Measurements from ENCODE around the gene QPCT.
"Not testable (repeated sequence)": the region's sequence is repeated elsewhere in the genome, so short reads cannot be mapped to it uniquely, and the experiment has no call there.

The QPCT gene

DNA sequence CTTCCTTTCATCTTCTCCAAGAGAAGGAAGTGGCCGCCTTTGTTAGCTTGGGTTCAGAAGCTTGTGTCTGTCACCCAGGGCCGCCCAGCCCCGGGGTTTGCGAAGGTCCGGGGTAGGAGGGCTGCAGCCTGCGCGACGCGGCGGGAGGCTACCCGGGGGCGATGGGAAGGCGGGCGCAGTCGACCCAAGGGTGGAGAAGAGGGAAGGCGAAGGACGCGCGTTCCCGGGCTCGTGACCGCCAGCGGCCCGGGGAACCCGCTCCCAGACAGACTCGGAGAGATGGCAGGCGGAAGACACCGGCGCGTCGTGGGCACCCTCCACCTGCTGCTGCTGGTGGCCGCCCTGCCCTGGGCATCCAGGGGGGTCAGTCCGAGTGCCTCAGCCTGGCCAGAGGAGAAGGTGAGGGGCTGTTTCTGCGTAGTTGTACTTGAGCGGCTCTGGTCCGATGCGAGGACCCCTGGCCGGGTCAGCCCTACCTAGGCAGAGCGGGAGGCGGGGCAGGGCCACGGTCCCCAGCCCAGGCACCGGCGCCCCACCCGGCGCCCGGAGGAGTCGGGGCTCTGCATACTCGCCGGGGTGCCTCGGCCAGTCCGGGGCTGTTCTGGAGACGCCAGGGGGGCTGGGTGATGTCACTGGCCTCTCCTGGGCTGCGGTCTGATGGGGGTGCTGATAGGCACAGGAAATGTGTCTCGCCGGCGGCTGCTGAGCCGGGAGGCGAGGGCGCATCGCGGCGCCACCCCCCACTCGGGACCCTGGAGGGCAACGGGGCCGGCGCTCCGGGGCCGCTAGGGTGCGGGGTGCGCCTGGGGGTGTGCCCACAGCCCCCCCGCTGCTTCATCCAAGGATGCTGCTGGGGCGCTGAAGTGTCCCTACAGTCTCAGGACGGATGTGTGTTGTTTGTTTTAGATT is at the start of gene QPCT:
Gene QPCT (plus strand): TSS at position 178 of the 909 bp plus-strand sequence. CDS start 102 bp downstream, at position 280.
- DNase-seq (ENCODE audit: low read depth), result peak; percentile 65

DNA sequence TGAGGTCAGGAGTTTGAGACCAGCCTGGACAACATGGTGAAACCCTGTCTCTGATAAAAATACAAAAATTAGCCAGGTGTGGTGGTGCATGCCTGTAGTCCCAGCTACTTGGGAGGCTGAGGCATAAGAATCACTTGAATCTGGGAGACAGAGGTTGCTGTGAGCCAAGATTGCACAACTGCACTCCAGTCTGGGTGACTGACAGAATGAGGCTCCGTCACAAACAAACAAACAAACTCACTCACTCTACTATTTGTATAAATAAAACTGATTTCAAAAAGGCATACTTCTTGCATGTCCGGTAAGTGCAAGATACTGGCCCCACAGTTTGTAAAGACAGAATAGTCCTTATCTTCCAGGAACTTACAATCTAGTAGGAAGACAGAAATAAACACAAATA is 49.6 kb upstream of the QPCT start:
- not testable (repeated sequence) for DNase-seq (ENCODE audit: low read depth)

DNA sequence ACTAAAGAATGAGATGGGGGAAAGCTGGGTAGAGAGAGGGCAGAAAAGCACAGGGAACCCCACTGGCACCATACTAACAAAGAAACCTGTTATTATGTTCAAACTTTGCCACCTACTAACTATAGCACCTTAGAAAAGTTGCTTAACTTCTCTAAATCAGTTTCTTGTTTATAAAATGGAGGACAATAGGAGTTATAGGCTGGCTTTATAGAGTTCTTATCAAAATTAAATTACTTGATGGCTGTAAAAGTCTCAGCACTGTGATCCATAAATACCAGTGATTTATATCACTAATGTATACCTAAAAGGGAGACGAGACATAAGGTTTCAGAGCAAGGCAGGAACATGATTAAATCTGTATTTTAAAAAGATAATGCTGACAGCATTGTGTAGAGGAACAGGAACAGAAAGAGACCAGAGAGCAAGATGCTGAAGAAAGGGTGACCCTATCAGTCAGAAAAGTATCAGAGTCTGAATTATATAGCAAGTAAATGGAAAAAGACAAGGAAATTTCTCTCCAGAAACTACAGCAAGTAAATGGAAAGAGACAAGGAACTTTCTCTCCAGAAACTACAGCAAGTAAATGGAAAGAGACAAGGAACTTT is 48.9 kb upstream of the QPCT start:
- DNase-seq (ENCODE audit: low read depth), result no peak

DNA sequence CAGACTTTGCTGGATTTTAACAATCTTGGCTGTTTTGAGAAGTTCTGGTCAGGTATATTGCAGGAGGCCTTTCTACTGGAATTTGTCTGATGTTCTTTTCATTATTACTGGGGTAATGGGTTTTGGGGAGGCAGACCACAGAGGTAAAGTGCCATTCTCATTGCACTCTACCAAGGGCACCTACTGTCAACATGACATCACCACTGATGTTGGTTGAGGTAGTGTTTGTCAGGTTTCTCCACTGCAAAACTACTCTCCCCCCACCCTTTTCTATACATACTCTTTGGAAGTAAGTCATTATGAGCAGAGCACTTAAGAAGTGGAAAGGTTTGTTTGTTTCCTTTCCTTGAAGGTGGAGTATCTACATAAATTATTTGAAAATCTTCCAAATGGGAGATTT is 46.8 kb upstream of the QPCT start:
- no peak for DNase-seq (ENCODE audit: low read depth)

DNA sequence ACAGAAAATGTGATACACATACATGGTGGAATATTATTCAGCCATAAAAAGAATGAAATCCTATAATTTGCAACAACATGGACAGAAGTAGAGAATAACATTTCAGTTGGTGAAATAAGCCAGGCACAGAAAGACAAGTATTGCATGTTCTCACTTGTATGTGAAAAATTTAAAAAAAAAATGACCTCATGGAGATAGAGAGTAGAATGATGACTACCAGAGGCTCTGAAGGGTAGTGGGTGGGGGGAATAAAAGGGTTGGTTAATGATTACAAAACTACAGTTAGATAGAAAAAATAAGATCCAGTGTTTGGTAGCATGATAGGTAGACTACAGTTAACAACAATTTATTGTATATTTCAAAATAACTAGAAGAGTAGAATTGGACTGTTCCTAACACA is 44.3 kb upstream of the QPCT start:
- no peak for DNase-seq (ENCODE audit: low read depth)

DNA sequence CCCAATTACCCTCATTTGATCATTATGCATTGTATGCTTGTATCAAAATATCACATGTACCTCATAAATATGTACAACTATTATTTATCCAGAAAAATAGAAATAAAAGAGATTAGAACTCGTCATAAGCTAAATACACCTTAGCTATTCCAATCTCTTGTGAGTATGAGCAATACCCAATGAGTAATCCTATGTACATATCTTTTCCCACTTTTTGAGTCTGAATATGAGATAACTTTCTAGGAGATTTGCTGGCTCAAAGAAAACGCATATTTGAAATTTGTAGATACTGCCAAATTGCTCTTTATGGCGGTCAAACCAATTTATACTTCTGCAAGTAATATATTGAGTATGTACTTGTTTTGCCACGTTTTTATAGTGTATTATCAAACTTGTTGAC is 43.9 kb upstream of the QPCT start:
- no peak for DNase-seq (ENCODE audit: low read depth)

DNA sequence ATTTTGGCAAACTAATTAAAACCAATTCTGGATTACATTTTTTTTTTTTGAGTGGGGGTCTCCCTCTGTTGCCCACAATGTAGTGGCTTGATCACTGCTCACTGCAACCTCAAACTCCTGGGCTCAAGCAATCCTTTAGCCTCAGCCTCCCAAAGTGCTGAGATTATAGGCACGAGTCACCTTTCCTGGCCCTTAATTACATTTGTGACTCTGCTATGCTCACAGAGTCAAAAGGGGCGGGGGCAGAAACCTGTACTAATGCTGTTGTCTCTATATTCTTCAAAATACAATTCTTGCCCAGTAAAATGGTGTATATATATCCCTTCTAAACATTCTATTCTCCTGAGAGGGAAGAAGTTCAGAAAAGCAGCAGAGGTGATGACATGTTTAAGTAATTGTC is 43.0 kb upstream of the QPCT start:
- no peak for DNase-seq (ENCODE audit: low read depth)

DNA sequence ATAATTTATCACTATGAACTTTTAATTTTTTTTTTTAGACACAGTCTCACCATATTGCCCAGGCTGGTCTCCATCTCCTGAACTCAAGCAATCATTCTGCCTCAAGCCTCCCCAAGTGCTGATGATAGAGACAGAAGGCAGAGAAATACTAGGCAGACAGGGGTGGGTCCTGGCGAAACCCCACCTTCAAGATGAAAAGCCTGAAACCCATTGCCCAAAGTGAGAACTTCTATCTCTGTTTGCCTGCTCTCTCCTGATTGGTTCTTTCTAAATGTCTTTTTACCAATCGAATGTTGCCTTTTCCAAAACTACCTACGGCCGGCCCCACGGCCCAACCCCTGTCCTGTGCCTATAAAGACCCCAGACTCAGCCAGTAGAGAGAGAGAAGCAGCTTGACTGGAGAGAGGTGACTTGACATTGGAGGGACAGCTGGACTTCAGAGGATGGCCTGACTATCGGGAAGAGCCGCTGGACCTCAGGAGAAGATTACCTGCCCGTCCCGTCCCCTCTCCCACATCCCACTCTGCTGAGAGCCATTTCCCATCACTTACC is 41.7 kb upstream of the QPCT start:
- no peak for DNase-seq (ENCODE audit: low read depth)

DNA sequence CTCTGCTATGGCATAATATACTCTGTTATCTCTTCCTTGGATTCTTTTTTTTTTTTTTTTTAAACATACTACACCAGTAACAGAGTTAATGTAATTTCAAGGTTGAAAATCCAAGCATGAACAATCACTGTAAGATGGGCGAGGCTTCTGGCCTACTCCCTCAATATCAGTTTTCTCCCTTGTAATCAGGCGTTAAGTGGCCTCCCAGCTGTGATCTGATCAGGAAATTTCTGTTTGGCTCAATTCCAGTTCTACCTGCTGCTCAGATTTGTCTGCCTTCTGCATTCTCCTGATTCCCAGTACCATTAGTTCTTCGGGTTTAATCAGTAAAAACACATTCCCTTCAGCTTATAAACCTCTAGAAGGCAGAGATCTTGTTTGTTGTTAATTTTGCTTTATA is 38.4 kb upstream of the QPCT start:
- DNase-seq (ENCODE audit: low read depth), result no peak

DNA sequence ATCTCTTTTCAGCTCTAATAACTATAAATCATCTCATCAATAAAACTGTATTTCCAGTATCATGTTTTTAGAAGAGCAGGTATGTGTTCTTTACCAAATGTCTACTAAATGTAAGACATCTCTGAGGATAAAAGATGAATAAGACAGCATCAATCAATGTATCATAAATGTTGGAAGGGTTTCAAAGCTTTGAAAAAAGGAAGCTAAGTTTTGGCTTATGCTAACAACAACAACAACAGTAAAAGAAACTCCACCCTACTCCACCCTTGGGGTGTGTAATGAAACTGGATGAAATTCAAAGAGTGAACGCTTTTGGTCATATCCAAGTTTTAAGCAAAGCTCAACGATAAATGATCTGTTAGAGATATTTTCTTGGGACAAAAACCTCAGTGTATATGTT is 36.9 kb upstream of the QPCT start:
- no peak for DNase-seq (ENCODE audit: low read depth)

DNA sequence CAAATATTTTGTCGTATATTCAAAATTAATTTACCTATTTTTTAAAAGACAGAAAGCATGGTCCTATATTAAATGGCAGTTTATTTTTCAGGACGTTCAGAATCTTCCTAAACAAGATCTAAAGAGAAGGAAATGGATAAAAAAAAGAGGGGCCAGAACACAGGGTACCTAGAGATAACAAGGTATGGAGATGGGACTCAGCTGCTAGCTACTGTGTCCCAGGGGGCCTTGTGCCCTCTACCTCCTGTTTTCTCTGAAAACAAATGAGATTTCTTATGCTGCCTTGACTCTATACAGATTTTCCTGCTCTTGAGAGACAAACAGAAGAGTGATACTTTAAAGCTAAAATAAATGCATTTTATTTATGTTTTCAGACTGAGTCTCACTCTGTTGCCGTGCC is 29.1 kb upstream of the QPCT start:
- no peak for DNase-seq (ENCODE audit: low read depth)

DNA sequence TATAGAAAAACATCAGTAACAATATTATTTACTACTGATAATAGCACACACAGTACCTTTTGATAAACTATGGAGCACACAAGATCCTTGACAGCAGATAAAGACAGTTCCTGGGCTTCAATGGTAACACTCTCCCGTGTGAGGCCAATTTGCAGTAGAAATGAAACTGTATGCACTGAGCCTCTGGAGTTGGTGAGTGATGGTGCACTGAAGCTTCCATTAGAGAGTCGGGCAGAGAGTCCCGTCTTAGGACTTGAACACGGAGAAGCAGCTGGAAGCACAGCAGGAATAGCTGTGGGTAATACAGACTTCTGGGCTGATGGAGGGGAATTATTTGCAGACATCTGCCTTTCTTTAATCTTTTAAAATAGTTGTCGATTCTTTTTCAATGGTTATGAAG is 28.2 kb upstream of the QPCT start:
- DNase-seq (ENCODE audit: low read depth), result no peak

DNA sequence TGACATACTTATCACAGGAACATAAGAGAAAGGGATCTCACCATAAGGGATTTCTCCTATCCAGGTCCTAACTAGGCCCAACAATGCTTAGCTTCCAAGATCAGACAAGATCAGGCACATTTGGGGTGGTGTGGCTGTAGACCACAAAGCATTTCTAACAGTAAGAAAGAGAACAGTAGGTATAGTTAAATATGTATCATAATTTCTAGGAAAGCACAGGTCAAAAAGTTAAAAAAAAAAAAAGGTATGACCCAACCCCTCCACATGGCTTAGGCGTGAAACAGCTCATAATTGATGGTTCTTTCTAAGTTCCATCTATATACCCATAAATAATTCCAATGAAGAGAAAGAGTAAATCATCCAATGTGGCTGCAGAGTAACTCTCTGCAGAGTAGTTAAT is 26.7 kb upstream of the QPCT start:
- no peak for DNase-seq (ENCODE audit: low read depth)

DNA sequence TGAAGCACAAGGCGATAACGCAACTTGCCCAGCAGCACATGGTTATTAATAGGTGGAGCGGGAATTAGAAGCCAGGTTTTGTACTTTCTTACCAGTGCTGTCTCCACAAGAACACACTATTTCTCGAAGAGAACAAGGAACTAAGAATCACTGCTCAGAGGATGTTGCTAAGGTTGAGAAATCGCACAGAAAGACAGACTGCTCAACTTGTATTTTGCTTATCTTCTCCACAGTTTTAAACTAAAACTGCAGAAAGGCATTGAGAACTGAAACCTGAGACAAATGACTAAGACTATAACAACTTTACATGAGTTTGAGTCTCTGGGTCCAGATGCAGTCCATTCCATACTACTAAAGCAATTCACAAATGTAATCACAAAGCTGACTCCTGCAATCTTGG is 26.0 kb upstream of the QPCT start:
- no peak for DNase-seq (ENCODE audit: low read depth)

DNA sequence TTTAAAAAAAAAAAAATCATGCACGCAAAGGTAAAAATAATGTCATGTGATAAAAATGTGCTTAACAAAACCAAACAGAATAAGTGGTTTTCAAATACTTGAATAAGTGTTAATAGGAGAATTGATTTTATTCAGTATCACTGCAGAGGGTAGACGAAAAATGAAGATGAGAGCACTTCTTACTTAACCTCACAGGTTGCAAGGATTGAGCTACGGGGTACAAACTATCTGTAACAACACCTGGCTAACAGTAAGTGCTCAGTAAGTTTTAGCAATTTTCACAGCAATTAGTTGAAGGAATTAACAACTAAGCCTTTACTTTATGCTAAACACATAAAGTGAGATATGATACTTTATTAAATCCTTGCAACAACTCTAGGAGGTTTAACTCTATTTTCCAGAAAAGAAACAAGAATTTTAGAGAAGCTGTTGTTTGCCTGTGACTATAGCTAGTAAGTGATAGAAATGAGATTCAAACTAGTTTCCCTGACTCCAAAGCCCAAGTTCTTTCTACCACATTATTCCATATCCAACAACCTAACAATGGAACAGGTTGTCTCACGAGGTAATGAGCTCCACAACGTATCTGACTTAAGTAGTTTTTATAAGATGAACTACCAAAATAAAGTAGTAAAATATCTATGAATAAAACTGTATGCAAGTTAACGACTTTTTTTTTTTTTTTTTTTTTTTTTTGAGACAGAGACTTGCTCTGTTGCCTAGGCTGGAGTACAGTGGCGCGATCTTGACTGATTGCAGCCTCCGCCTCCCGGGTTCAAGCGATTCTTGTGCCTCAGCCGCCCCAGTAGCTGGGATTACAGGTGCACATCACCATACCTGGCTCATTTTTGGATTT is 24.4 kb upstream of the QPCT start:
- no peak for DNase-seq (ENCODE audit: low read depth)

DNA sequence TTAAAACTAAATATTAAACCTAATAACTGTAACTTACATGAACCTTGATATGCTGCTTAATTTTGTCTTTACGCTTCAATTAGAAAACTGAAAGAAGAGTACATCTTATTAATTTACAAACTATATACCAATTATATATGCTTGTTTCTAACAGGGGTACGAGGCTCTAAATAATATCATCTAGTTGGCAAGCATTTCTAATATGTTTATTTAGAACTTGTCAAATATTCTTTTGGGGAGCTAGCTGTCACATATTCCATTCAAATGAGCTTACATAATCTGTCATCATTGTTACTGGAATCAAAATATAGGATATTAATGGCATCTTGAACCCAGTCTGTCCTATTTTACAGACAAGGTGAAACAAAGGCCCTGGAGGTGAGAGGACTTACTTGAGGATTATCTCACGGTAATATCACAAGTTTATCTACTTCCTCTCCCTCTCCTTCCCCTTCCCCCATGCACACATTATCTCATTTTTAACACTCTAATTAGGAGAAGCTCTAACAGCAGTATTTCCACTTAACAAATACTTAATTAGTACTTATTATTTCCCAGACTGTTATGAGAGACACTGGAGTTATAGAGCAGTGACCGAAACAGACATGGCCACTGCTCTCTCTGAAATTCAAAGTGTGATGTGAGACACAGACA is 23.3 kb upstream of the QPCT start:
- no peak for DNase-seq (ENCODE audit: low read depth)

DNA sequence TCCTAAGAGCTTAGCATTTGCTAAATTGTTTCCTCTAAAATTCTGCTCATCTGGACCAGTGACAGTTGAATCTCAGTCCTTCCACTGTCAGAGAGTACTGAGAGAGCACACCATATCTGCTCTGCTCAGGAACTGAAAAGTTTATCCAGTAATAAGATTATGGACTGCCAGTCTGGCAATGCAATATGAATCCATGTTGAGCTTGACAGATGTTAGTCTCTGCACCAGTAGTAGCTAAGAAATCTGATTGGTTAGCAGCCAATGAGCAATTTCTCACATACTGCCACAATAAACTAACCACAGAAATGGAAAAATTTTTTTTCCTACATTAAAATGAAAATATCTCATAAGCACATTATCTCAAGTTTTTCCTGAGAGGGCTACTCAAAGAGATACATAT is 22.1 kb upstream of the QPCT start:
- DNase-seq (ENCODE audit: low read depth), result no peak

DNA sequence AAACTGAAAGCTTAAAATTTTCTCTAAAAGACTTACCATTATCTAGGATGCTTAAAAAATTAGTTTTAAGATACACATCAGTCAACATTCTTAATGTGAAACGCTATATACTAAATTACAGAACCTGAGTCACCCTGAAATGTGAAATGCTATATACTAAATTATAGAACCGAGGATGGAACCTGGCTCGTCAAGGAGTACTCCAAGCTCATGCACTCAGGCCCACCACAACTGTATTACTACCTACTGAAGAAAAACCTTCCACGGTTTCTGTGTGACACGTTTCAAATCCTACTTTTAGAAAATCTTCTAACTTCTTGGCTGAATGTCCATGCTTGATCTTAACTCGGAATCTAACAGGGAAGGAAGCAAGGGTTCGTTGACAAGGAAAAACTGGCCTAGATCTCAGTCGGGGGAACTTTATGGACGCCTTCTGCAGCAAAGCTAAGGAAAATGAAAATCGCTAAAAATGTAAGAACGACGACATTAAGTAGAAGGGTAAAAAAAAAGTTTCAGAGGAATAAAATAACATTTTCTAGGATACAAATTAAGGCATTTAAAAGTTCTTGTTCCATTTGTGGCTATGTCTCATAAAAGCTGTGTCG is 21.2 kb upstream of the QPCT start:
- no peak for DNase-seq (ENCODE audit: low read depth)

DNA sequence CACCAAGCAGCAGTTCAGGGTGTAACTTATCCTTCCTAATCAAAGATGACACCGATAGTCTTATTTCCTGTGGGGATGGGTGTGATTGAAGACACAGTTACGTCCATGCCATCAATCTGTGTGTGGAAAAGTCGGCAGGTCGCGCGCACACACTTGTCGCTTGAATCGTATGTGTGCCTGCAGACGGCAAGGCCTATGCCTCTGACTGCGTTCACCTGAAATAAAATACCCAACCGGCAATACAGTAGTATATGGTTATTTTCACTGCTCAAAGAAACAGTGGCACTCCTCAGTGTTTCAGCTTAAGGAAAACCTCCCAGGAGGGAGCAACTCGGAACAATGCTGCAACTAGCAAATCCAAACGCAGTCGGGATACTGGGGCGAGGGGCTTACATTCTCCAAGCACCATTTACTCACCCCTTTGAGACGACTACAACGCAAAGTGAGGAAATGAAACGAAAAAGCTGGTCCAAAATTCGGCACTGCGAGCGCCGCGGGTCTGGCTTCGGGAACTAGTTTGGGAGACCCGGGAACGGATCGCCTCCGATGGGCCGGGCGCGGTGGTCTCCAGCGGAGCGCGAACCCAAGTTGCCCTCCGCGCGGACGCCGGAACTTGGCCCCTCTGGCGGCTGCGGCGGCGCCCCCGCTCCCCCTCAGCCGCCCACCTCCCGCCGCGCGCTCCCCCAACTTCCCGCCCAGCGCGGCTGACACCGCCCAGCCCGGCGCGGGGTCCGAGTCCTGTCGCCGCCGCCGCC is 20.5 kb upstream of the QPCT start:
- DNase-seq (ENCODE audit: low read depth), result peak; percentile 7

DNA sequence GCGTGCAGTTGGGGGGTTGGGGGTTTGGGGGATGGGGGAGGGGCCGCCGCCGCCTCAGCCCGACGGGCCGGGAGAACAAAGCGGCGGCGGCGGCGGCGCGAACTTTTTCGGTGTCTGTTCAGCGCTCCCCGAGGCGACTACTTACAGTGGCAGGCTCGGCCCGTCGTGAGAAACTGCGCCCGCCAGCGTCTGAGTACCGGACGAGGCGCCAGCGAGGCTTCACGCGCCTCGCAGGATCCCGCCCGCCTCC is 20.0 kb upstream of the QPCT start:
- no peak for DNase-seq (ENCODE audit: low read depth)
